Hepatocyte (in vitro differentiated cells): ENCODE measurements around the gene SEZ6.

Experiments
- EZH2 ChIP-seq: fragments of 200-600 bp; sonication (generic); IDR thresholded peaks from 2 replicates; pipeline ENCODE4 v1.6.1; 2016; ENCODE audit warnings: antibody characterized with exemption, mild to moderate bottlenecking, borderline replicate concordance
- TF ChIP-seq, protein P1 (sequence below): fragments of 200-600 bp; sonication (generic); IDR thresholded peaks from 2 replicates; pipeline ENCODE4 v1.5.1; 2016; ENCODE audit warnings: antibody characterized with exemption, mild to moderate bottlenecking; ENCODE audit not compliant: poor library complexity

DNA sequence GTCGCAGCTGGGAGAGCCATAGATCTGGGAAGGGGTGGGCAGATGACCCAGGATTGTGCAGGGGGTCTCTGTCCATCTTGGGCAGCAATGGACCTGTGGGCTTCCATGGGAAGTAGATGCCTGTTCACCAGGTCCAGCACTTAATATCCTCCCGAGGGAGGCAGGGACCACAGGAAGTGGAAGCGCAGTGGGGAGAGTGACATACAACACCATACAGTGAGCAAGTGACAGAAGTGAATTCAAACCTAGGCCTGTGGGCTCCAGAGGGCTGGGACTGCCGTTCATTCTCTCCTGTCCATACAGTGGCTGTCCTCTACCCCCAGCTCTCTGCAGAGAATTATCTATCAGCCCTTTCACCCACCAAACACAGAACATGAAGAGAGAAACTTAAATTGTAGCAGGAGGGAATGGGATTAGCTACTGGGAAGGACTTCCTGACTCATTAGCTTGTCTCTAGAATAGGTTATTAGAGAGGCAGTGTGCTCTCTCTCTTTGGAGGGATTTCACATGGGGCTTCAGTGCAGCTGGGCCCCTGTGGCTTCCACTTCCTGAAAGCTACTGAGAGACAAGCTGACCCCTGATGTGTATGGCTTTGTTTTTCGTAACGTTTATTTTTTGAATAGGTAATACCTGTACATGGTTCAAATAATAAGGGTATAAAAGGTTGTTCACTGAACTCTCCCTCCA is 13.1 kb upstream of the SEZ6 start:
- TF ChIP-seq, protein P1, sequence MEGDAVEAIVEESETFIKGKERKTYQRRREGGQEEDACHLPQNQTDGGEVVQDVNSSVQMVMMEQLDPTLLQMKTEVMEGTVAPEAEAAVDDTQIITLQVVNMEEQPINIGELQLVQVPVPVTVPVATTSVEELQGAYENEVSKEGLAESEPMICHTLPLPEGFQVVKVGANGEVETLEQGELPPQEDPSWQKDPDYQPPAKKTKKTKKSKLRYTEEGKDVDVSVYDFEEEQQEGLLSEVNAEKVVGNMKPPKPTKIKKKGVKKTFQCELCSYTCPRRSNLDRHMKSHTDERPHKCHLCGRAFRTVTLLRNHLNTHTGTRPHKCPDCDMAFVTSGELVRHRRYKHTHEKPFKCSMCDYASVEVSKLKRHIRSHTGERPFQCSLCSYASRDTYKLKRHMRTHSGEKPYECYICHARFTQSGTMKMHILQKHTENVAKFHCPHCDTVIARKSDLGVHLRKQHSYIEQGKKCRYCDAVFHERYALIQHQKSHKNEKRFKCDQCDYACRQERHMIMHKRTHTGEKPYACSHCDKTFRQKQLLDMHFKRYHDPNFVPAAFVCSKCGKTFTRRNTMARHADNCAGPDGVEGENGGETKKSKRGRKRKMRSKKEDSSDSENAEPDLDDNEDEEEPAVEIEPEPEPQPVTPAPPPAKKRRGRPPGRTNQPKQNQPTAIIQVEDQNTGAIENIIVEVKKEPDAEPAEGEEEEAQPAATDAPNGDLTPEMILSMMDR = no peak
- TF ChIP-seq EZH2 = no peak
